ENCODE data around the gene EVI5L.

EVI5L gene

DNA sequence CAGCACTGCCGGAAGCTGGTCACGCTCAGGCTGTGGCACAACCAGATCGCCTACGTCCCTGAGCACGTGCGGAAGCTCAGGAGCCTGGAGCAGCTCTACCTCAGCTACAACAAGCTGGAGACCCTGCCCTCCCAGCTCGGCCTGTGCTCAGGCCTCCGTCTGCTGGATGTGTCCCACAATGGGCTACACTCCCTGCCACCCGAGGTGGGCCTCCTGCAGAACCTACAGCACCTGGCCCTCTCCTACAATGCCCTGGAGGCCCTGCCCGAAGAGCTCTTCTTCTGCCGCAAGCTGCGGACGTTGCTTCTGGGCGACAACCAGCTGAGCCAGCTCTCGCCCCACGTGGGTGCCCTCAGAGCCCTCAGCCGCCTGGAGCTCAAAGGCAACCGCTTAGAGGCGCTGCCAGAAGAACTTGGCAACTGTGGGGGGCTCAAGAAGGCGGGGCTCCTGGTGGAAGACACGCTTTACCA lies 70.4 kb downstream of the EVI5L start:
- no peak for TF ChIP-seq CTCF (IDR thresholded peaks at IDR 0.05; ENCODE audit: low read depth, low read length)
- DNase-seq (ENCODE audit: extremely low read depth, low read depth) = no peak

GRCh38 chr19:7900931-7901330 lies 70.9 kb downstream of the EVI5L start:
- no peak for DNase-seq (ENCODE audit: extremely low read depth, low read depth)
- no peak for TF ChIP-seq CTCF (IDR thresholded peaks at IDR 0.05; ENCODE audit: low read depth, low read length)

DNA sequence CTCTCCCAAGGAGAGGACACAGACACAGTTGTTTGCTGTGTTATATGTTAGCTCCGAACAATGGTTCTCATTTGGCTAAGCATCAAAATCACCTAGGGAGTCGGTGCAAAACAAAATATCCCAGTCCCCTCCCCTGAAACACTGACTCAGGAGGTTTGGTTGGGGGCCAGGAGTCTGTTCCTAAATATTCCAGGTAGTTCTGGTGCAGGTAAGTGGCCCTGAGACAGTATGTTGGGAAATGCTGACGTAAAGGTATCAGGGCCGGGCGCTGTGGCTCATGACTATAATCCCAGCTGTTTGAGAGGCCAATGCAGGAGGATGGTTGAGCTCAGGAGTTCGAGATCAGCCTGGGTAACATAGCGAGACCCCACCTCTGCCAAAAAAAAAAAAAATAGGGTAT lies 71.3 kb downstream of the EVI5L start:
- no peak for DNase-seq (ENCODE audit: extremely low read depth, low read depth)
- TF ChIP-seq CTCF (IDR thresholded peaks at IDR 0.05; ENCODE audit: low read depth, low read length) = no peak

- no peak for TF ChIP-seq CTCF (IDR thresholded peaks at IDR 0.05; ENCODE audit: low read depth, low read length)
- DNase-seq (ENCODE audit: extremely low read depth, low read depth) = no peak
Measured at GRCh38 chr19:7902796-7903243, 72.8 kb downstream of the EVI5L start.

DNA sequence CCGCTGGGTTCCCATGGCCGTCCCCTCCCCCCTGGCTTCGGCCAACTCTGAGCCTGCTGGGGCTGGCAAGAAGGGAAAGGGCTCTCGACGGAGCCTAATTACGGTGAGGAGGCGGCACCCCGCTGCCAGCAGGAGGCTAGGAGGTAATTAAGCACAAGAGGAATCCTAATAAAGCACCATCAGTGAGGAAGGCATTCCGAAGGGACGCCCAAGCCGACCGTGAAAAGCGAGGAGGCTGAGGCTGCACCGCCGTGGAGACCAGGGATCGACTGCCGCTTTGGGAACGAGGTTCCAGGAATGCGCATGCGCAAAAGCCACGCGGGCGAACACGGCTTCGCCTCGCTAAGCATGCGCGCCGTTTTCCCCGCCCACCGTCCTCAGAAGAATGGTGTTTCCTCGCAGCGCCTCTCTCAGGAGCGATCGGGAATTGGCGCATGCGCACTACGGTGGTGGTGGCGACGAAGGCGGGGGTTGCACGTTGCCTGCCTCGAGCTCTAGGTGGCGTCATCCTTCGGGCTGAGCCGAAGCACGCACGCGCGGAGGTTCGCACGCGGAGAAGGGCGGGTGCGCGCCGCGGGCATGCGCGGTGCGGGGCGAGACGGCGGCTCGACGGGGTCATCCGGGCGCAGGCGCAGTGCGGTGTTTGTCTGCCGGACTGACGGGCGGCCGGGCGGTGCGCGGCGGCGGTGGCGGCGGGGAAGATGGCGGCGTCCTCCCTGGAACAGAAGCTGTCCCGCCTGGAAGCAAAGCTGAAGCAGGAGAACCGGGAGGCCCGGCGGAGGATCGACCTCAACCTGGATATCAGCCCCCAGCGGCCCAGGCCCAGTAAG lies 73.4 kb downstream of the EVI5L start, which contains the start of gene MAP2K7:
MAP2K7 (plus strand) TSS at position 634 of the 830 bp plus-strand sequence; CDS start at position 702, 68 bp downstream.
- DNase-seq (ENCODE audit: extremely low read depth, low read depth) = peak; percentile 98
- TF ChIP-seq CTCF (IDR thresholded peaks at IDR 0.05; ENCODE audit: low read depth, low read length) = peak; percentile 52

DNA sequence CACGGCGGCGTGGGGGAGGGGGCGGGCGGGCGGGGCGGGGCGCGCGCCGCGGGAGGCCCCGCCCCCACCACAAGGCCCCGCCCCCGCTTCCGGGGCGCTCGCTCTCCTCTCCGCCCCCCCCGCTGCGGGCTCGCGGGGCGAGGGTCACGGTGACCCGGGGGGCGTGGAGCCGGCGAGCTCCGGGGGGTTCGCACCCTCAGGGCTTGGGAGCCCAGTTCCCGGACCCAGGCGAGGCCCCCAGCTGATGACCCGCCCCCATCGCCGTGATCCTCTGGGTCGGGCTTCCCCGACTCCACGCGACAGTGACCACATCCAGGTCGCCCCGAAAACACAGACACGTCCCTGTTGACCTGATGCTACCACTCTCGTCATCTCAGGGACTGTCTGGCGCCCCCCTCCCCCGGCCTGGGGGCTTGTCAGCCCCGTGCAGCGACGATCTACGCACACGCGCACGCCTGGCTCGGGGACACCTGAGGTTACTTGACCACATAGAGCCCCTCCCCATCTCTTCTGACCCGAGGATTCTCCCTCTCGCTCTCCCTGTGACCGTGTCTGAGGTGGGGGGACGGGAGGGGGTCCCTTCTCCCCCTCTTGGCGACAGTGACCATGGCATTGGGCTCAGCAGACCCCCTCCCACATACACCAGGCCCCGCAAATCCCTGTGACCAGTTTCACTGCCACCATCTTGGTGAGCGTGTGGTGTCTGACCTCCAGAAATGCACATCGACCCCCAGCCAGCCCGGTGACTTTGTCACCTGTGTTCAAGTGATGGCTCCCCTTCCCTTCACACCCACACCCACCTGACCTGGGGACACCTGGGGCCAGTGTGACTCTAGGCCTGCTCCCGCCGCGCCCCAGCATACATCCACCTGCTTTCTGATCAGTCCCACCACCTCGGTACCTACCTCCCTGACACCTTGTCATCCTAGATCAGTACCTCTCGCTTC lies 74.3 kb downstream of the EVI5L start:
- DNase-seq (ENCODE audit: extremely low read depth, low read depth) = no peak

More for the DNA sequence above, 74.3 kb downstream of the EVI5L start:
- TF ChIP-seq CTCF (IDR thresholded peaks at IDR 0.05; ENCODE audit: low read depth, low read length) = no peak

All from AG09319 (cell line).